GM18511 (cell line): Measurements from ENCODE around the gene ZNF438.

Experiments
- ATAC-seq: cut with Tn5 transposase; IDR thresholded peaks from one replicate; pipeline ENCODE4 v1.9.1; 2021; ENCODE audit warnings: mild to moderate bottlenecking, moderate library complexity; ENCODE audit not compliant: unreplicated experiment

The ZNF438 gene

GRCh38 chr10:30830315-30831230 is 201.1 kb downstream of the ZNF438 start:
- no peak for ATAC-seq

GRCh38 chr10:30829901-30830300 is 201.8 kb downstream of the ZNF438 start:
- ATAC-seq, result no peak

DNA sequence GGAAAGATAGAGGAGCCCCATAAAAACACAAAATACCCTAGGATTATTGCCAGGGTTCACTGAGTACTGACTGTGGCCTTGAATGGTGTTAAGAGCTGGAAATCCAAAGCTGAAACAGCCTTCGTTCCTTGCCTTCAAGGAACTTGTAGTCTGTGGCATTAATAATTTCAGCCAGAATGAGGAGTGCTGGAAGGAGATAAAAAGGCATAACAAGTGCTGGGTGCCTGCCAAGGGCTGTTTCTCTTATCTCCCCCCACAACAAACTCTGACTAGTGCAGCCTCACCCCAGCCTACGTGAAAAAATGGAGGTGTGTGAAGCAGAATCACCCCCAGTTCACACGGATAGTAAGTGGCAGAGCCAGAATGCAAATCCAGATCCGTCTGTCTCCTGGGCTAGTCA is 203.0 kb downstream of the ZNF438 start:
- ATAC-seq, result no peak

- no peak for ATAC-seq
These were observed 203.5 kb downstream of the ZNF438 start for GRCh38 chr10:30828164-30828563.

DNA sequence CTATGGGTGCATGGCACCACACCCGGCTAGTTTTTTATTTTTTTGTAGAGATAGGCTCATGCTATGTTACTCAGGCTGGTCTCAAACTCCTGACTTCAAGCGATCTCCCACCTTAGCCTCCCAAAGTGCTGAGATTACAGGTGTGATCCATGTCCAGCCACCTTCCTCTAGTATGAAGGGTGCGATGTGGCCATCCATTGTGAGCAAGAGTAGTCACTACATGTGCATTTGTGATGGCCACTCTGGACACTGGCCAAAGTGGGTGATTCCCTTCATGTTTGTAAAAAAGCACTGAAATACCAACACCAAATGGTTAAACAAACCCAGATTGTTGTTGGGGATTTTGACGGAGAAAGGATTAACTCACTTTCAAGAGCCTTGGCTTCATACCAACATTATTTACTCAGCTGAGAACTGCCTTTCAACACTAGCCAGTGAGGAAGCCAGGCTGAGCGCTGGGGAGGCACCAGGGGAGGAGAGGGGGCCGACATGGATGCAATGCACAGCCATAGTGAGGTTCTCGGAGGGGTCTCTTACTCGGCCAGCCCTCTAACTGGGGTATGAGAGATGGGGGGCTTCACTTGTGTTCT is 204.0 kb downstream of the ZNF438 start:
- ATAC-seq, result no peak

GRCh38 chr10:30826679-30827078 is 205.0 kb downstream of the ZNF438 start:
- ATAC-seq, result no peak

- ATAC-seq, result no peak
These were observed 206.2 kb downstream of the ZNF438 start for GRCh38 chr10:30825495-30825894.

DNA sequence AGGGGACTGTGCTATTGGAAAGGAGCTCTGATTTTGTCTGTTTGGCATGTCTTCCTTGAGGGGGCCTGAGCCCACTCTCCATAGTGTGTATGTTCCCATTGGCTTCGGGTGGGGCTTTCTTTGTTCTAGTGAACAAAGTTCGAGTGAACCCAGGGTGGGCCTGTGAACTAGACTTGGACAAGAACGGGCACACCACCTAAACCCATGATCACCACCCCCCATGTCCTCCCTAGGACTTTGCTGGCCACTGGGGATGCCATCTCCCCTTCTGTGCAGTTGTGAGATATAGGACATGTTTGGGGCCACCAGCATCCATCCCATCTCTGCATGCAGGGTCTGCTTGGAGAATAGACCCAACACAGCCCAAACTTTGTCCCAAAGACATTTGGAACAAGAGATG is 206.6 kb downstream of the ZNF438 start:
- no peak for ATAC-seq

DNA sequence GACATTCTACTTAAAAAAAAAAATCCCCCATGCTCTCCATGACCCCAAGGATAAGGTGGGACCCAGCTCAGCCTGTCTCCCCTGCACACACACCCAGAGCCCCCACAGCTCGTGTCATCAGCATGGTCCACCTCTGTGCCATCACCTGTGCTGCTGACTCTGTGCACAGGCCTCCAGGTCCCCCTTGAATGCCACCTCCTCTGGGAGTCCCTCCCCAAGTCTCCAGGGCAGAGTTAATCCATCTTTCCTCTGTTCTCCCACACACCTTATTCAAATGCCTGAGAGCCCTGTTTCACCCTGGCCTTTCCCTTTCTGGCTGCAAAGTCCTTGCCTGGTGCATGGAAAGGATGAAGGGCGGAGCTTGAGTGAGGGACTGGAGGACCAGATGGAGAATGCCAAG is 208.0 kb downstream of the ZNF438 start:
- ATAC-seq, result no peak

DNA sequence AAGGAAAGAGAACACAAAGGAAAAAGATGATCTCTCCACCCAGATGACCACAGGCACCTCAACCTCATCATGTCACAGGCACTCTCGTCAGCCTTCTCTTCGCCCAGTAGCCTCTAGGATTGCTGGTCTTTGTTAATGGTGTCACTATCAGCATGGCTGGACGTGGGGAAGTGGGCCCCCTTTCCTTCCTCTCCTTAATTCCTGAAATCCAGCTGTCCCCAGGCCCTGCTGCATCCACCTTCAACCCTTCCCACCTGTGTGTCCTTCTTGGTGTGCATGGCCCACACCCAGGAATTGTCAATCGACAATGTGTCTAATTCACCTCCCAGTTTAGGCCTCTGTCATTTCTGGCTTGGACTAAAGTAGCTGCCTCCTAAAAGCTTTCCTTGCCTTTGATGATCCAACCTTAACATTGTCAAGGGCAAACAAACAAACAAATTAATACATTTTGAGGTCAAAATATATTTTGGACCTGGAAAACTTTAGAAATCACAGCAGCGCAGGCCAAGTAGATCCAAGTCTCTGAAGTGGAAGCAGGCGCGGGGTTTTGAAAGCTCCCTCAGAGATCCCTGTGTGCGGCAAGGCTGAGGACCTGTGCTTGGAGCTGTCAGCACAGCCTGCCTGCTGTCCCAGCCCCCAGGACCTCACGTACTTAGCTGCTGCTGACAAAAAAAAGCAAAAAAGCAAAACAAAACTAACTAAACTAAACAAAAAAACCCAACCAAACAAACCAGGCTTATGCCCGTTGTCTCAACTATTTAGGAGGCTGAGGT is 208.8 kb downstream of the ZNF438 start:
- ATAC-seq, result no peak

- no peak for ATAC-seq
These were observed 209.5 kb downstream of the ZNF438 start for GRCh38 chr10:30821994-30822692.

DNA sequence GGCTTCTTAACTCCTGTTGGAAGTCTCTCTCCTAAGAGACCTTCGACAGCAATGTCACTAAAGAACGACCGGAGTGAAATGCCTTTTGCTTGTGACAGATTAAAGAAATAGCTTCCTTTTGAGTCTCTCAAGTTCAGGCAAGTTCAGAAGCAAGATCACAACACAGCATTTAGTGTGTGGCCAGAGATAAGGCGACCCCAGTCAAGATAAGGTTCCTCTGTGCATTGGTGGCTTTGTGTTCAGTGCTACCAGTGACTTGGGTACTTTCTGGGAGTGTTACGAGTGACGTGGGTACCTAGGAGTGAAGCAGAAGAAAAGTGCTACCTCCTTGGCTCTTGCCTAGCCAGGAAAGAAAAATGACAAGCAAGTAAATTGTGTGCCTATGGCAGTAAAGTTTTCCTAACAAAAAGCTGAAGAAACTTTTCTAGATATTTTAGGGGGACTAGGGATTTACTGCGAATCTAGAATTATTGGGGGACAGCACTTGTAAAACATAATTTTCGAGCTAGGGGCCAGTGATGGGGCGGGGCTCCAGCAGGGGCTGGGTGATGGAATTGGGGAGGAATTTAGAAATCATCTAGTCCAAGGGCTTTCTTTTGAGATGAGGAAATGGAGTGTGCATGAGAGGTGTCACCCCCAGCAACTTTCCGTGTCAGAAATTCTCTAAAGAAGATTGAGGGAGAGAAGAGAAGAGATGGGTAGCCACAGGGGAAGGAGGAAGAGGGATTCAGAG is 210.2 kb downstream of the ZNF438 start:
- no peak for ATAC-seq

DNA sequence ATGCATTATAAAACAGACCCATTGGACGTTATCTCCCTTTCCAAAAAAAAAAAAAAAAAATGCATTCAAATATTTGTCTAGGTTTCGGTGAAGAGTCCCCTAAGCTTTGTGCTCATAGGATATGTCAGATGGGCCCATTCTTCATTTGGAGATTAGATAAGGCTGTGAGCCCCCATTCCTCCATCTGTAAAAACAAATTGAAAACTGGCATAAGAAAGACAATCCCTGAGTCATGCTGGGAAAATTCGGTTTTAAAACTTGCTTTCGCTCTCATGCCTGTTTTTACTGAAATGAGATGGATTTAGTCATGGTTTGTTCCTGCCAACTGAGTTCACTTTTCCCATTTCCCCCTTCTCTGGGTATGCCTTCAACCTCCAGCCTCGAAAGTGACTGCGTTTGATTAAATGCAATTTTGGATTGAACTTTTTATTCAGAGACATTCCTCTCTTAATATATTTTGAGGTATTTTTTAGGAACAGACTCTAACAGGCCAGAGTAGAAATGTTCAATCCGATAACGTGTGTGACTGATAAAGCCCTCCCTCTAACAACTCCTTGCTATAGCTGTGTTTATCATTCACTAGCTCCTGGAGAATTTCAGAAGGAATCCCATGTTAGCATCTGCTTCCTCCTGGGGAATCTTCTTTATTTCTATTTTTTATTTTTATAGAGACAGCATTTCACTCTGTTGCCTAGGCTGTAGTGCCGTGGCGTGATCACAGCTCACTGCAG is 211.2 kb downstream of the ZNF438 start:
- ATAC-seq, result no peak

DNA sequence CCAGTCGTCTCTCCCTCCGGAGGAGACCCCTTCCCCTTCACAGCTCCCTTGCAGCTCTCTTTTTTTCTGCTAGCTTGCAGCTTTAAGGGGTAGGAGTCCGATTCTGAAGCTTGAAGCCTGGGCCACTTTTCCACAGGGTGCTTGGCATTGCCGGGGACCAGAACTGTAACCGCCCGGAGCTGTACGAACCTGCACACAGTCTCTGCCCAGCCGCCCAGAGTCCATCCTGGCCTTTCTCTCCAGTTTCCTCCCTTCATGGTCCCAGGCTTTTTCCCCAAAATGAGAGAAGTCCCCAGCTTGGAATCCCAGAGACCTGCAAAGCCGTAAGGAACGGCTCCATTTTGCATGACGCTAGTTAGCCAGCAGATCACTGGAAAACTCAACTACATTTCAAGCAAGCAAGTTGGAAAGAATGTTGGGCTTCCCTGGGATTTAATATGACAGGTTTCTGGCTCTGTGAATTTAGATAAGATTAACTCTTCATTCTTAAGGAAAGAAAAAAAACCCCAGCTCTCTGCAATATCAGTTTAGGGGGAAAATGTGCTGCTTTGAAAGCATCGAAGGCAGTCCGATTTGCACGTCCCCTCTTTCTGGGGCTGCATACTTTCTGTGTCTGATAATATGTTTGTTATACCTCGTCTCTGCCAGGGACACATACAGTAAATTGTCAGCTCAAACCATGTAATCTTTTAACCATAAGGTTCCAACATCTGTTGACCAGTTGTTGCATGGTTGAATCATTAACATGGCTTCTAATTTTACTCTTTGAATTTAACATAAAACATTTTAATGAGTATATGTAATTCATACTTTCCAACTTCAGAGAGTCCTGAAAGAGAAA is 212.1 kb downstream of the ZNF438 start:
- ATAC-seq, result no peak

DNA sequence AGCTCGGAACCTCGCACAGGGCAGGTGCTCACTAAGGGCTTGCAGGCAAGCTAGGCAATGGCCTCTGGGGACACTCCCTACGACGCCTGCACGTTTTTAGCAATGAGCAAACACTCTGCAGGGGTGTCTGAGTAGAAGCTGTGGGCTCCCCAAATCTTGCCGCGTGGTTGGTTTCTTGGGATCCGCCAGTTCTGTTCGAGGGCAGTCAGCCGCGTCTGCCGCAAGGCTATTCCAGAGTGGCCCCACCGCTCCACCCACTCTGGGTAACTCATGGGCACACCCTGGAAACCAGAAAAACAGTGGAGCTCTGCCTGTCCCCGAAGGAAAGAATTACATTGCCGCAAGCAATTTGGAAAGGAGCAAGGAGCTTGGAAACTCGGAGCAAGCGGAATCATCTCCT is 212.8 kb downstream of the ZNF438 start:
- ATAC-seq, result no peak

DNA sequence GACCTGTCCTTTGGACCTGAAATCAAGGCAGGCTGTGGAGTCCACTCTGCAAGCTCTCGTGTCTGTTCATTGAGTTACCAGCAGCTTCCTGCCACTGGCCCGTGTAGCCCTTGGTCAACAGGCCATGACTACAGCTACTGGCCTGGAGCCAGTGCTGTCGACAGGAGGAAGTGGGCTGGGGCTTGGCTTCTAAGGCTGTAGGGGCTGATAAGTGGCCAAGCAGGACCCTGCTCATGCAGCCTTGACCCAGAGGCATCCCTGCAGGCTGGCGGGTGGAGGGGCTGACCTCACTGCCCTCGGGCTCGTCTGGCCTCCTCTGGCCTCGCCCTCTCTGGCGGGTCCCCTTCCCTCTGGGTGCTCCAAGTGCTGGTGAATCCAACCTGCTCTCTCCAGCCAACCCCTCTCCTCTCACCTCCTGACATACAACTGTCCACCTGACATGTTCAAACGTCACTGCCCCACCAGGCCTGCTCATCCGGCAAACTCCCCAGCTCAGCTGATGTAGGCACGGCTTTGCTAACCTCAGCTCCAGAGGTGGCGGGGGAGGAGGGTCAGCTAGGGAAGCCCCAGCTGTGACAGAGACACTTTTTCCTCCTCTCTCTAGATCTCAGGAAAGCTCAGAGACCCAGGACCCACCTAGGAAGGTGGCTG is 213.5 kb downstream of the ZNF438 start:
- no peak for ATAC-seq

- no peak for ATAC-seq
These were observed 214.1 kb downstream of the ZNF438 start for GRCh38 chr10:30817541-30817940.

GRCh38 chr10:30816820-30817171 is 214.9 kb downstream of the ZNF438 start:
- no peak for ATAC-seq
